Measurements from ENCODE around the gene CHD2. TPM values are rescaled to one million over a fixed set of nuclear protein-coding genes. Genes with fewer than 3 reads are reported as not detected.

The CHD2 gene
- polyA plus RNA-seq, 1 experiment: 62.6 TPM

GRCh38 chr15:92887869-92888268 lies 12.3 kb upstream of the CHD2 start:
- Histone ChIP-seq H3K4me3 (ENCODE audit: low read depth, low read length) (no peak overlapping the region), H3K9me3 (ENCODE audit: control insufficient read depth, insufficient read depth, low read length) (no peaks in the 10 kb centered on the region; the same call in 1 of the 2 replicates), H3K27me3 (ENCODE audit: control insufficient read depth, insufficient read depth, low read length) (no peaks in the 10 kb centered on the region), H3K27ac (ENCODE audit: low read depth, low read length) (no peak overlapping the region)
- ChIA-PET POLR2A (interaction anchor here (1.3 to 1.6 kb wide), 3 partner anchors 12 to 79 kb away, joined by 4 to 9 read pairs (median 4); partner anchors contain the start of gene CHD2), CTCF (interaction anchor here (2.0 to 2.7 kb wide), 2 partner anchors 12 to 90 kb away, joined by 7 to 10 read pairs; partner anchors contain the start of gene CHD2)
- DNase-seq (ENCODE audit: low read depth, low spot score): no peak
- no peak for TF ChIP-seq CTCF (IDR thresholded peaks at IDR 0.05; ENCODE audit: low read depth, low read length)

- Histone ChIP-seq H3K4me3 (ENCODE audit: low read depth, low read length) (no peak overlapping the region), H3K27ac (ENCODE audit: low read depth, low read length) (no peak overlapping the region), H3K27me3 (ENCODE audit: control insufficient read depth, insufficient read depth, low read length) (no peaks in the 10 kb centered on the region), H3K9me3 (ENCODE audit: control insufficient read depth, insufficient read depth, low read length) (no peaks in the 10 kb centered on the region; the same call in 1 of the 2 replicates)
- ChIA-PET CTCF (interaction anchor here (1.0 to 2.7 kb wide), 4 partner anchors 11 to 92 kb away, joined by 3 to 10 read pairs (median 5); partner anchors contain the start of gene CHD2), POLR2A (interaction anchor here (0.8 to 1.6 kb wide), 2 partner anchors 19 to 45 kb away, joined by 5 to 9 read pairs; no protein-coding TSS in a partner anchor)
- DNase-seq (ENCODE audit: low read depth, low spot score): no peak
- no peak for TF ChIP-seq CTCF (IDR thresholded peaks at IDR 0.05; ENCODE audit: low read depth, low read length)
Observed at GRCh38 chr15:92889390-92890107, 10.6 kb upstream of the CHD2 start.

GRCh38 chr15:92891533-92892200 lies 8.5 kb upstream of the CHD2 start:
- no peak overlapping the region for H3K4me3 ChIP-seq (ENCODE audit: low read depth, low read length)
- POLR2A ChIA-PET: interaction anchor here (0.8 kb wide), 1 partner anchor 9 kb away, joined by 3 read pairs; no protein-coding TSS in a partner anchor
- DNase-seq (ENCODE audit: low read depth, low spot score): no peak
- H3K27me3 ChIP-seq (ENCODE audit: control insufficient read depth, insufficient read depth, low read length): no peaks in the 10 kb centered on the region
- H3K9me3 ChIP-seq (ENCODE audit: control insufficient read depth, insufficient read depth, low read length): no peaks in the 10 kb centered on the region; the same call in 1 of the 2 replicates
- no peak overlapping the region for H3K27ac ChIP-seq (ENCODE audit: low read depth, low read length)
- CTCF ChIA-PET: interaction anchor here (0.7 kb wide), 1 partner anchor 16 kb away, joined by 3 read pairs; no protein-coding TSS in a partner anchor
- no peak for TF ChIP-seq CTCF (IDR thresholded peaks at IDR 0.05; ENCODE audit: low read depth, low read length)

- ChIA-PET POLR2A (no interaction called here), CTCF (interaction anchor here (0.7 to 1.2 kb wide), 2 partner anchors 15 to 95 kb away, joined by 3 read pairs; no protein-coding TSS in a partner anchor)
- no peak overlapping the region for H3K27ac ChIP-seq (ENCODE audit: low read depth, low read length)
- no peak for TF ChIP-seq CTCF (IDR thresholded peaks at IDR 0.05; ENCODE audit: low read depth, low read length)
- no peaks in the 10 kb centered on the region; the same call in 1 of the 2 replicates for H3K9me3 ChIP-seq (ENCODE audit: control insufficient read depth, insufficient read depth, low read length)
- no peak for DNase-seq (ENCODE audit: low read depth, low spot score)
- H3K4me3 ChIP-seq (ENCODE audit: low read depth, low read length): no peak overlapping the region
- H3K27me3 ChIP-seq (ENCODE audit: control insufficient read depth, insufficient read depth, low read length): no peaks in the 10 kb centered on the region
Observed at GRCh38 chr15:92892201-92892555, 7.9 kb upstream of the CHD2 start.
